ENCODE data around the gene SERPINB12. TPM values are rescaled to one million over a fixed set of nuclear protein-coding genes. Genes with fewer than 3 reads are reported as not detected.

Gene SERPINB12
- total RNA-seq, 4 donors from 2014 or later = not detected

DNA sequence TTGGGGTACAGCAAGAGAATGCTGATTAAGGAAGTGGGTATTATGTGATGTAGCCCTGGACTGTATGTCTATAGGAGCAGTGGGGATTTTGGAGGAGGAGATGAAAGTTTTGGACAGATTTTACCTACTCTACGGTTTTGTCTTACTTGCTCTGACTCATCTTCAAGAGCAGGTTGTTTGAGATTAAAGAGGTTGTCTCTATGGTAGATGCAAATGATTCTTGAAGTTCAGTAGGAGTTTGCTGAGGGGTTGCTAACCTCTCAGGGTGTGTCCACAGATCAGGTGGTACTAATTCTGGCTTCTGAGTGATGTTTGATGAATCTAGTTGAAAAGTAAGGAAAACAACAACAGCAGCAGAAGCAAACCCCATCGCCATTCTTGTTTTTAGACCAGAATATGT lies 9.7 kb upstream of the SERPINB12 start:
- H3K4me3 ChIP-seq = no peak overlapping the region
- WGBS, 2 donors = 96% methylated on average over 2 of the region's 2 CpGs
- H3K9me3 ChIP-seq = no peaks in the 10 kb centered on the region
- TF ChIP-seq EP300 (IDR thresholded peaks at IDR 0.05) (no peak), POLR2A (IDR thresholded peaks at IDR 0.05) (no peak)
- TF ChIP-seq, protein P1, sequence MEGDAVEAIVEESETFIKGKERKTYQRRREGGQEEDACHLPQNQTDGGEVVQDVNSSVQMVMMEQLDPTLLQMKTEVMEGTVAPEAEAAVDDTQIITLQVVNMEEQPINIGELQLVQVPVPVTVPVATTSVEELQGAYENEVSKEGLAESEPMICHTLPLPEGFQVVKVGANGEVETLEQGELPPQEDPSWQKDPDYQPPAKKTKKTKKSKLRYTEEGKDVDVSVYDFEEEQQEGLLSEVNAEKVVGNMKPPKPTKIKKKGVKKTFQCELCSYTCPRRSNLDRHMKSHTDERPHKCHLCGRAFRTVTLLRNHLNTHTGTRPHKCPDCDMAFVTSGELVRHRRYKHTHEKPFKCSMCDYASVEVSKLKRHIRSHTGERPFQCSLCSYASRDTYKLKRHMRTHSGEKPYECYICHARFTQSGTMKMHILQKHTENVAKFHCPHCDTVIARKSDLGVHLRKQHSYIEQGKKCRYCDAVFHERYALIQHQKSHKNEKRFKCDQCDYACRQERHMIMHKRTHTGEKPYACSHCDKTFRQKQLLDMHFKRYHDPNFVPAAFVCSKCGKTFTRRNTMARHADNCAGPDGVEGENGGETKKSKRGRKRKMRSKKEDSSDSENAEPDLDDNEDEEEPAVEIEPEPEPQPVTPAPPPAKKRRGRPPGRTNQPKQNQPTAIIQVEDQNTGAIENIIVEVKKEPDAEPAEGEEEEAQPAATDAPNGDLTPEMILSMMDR (IDR thresholded peaks at IDR 0.05) = no peak
- H3K4me1 ChIP-seq = peaks cover 0 to 11% (median 0%) of the 10 kb centered on the region in 4 donors
- no peak overlapping the region for H3K27ac ChIP-seq
- no peaks in the 10 kb centered on the region for H3K36me3 ChIP-seq
- H3K27me3 ChIP-seq = no peaks in the 10 kb centered on the region
- DNase-seq (ENCODE audit: low spot score in 2 of 2) = no peak

DNA sequence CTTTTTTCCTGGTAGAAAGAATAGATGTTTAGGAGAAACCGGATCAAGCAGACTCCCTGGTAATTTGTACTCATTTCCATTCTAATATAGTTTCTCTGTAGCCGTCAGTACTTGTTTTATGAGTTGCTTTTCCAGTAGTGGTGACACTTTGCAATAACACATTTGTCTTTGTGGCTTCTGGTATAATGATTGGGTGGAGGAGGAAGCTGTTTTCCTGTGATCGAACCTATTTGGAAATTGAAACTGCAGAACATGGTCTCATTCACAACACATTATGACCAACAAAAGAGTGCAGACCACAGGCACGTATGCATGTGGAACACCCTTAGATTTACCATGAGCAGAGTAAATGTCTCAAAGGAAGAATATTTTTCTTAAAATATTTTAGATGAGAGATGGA lies 7.6 kb upstream of the SERPINB12 start:
- 51 to 63% methylated on average over 4 of the region's 4 CpGs for WGBS, 2 donors
- Histone ChIP-seq H3K36me3 (no peaks in the 10 kb centered on the region), H3K27ac (no peak overlapping the region), H3K27me3 (no peaks in the 10 kb centered on the region), H3K9me3 (no peaks in the 10 kb centered on the region), H3K4me3 (no peak overlapping the region), H3K4me1 (peaks cover 0 to 5% (median 0%) of the 10 kb centered on the region in 4 donors)
- DNase-seq (ENCODE audit: low spot score in 2 of 2) = no peak
- TF ChIP-seq EP300 (IDR thresholded peaks at IDR 0.05) = no peak
- TF ChIP-seq, protein P1 (IDR thresholded peaks at IDR 0.05) = no peak
- no peak for TF ChIP-seq POLR2A (IDR thresholded peaks at IDR 0.05)

DNA sequence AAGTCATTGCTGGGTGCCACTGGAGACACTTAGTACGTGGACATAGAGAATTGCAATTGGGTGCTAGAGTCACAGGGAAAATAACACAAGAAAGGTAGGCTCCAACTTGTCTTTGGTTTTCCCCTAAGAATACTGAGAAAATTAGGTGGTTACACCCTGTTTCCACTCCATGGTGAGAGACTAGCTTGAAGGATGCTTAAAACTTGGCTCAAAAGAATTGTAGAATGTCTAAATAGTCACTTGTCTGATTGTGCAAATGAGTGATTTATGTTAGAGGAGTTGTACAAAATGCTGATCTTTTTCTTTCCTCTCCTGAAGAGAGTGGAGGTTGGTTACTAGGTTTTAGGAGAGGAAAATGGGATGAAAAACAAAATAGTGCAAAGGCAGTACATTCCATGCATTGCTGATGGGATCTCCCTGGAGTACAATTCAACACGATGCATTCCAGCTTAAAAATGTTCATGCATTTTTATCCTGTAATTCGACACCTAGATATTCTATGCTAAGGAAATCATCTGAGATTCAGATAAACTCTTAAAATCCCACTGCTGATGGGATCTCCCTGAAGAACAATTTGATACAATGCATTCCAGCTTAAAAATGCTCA lies 2.2 kb upstream of the SERPINB12 start:
- TF ChIP-seq POLR2A (IDR thresholded peaks at IDR 0.05) (no peak), EP300 (IDR thresholded peaks at IDR 0.05) (no peak)
- TF ChIP-seq, protein P1 (IDR thresholded peaks at IDR 0.05) = no peak

DNA sequence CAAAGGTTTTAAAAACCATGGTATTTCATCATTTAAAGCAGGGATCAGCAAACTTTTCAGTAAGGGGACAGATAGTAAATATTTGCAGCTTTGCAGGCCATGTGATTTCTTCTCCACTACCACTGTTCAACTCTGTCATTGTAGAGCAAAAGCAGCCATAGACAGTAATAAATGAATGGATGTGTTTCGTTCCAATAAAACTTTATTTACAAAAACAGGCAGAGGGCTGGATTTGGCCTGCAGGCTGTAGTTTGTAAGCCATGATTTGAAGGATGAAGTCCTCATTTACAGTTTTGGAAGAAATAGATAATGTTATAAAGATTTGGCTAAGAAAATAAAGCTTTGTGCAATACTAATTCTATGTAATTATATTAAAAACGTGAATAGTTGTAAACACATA lies 1.8 kb downstream of the SERPINB12 start:
- 83 to 87% methylated on average over 2 of the region's 2 CpGs for WGBS, 2 donors
- no peak overlapping the region for H3K27ac ChIP-seq
- H3K27me3 ChIP-seq = no peaks in the 10 kb centered on the region
- no peaks in the 10 kb centered on the region for H3K36me3 ChIP-seq
- peaks cover 0 to 8% (median 0%) of the 10 kb centered on the region in 4 donors for H3K4me1 ChIP-seq
- no peak for DNase-seq (ENCODE audit: low spot score in 2 of 2)
- H3K9me3 ChIP-seq = no peaks in the 10 kb centered on the region
- no peak overlapping the region for H3K4me3 ChIP-seq
- TF ChIP-seq EP300 (IDR thresholded peaks at IDR 0.05) (no peak), POLR2A (IDR thresholded peaks at IDR 0.05) (no peak)
- TF ChIP-seq, protein P1 (IDR thresholded peaks at IDR 0.05) = no peak

More for the DNA sequence above, 2.2 kb upstream of the SERPINB12 start:
- no peak overlapping the region for H3K27ac ChIP-seq
- H3K4me1 ChIP-seq = peaks cover 0 to 8% (median 0%) of the 10 kb centered on the region in 4 donors
- no peaks in the 10 kb centered on the region for H3K9me3 ChIP-seq
- WGBS, 2 donors = 37 to 43% methylated on average over 3 of the region's 3 CpGs
- DNase-seq (ENCODE audit: low spot score in 2 of 2) = no peak
- H3K4me3 ChIP-seq = no peak overlapping the region
- no peaks in the 10 kb centered on the region for H3K27me3 ChIP-seq
- no peaks in the 10 kb centered on the region for H3K36me3 ChIP-seq

DNA sequence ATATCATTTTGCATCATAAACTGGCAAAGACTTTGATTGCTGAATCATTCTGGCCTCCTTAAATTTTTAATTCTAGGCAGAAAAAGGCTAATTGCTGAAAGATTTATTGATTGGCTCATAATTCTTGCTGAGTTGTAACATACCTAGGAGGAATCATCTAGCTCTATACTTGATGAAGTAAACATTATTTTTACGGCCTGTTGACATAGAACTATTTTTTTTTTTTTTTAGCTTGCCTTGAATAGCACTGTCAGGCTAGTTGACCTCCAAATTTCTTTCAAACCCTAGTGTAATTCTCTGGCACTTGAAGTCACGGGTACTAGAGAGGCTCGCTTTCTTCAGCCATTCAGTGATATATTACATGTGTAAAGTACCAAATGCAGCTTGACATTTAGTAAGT lies 2.8 kb downstream of the SERPINB12 start:
- H3K27me3 ChIP-seq = no peaks in the 10 kb centered on the region
- TF ChIP-seq EP300 (IDR thresholded peaks at IDR 0.05) (no peak), POLR2A (IDR thresholded peaks at IDR 0.05) (no peak)
- TF ChIP-seq, protein P1 (IDR thresholded peaks at IDR 0.05) = no peak
- no peaks in the 10 kb centered on the region for H3K36me3 ChIP-seq
- H3K9me3 ChIP-seq = no peaks in the 10 kb centered on the region
- peaks cover 0 to 3% (median 0%) of the 10 kb centered on the region in 4 donors for H3K4me1 ChIP-seq
- 35 to 43% methylated on average over 3 of the region's 3 CpGs for WGBS, 2 donors
- no peak overlapping the region for H3K27ac ChIP-seq
- H3K4me3 ChIP-seq = no peak overlapping the region
- no peak for DNase-seq (ENCODE audit: low spot score in 2 of 2)
